HG03045 (cell line): Measurements from ENCODE around the gene ADCY9.
"Not testable (repeated sequence)": the region's sequence is repeated elsewhere in the genome, so short reads cannot be mapped to it uniquely, and the experiment has no call there.

Experiments used
- ATAC-seq: cut with Tn5 transposase; IDR thresholded peaks from one replicate; pipeline ENCODE4 v1.9.1; 2021; ENCODE audit warnings: mild to moderate bottlenecking, moderate library complexity; ENCODE audit not compliant: unreplicated experiment

Gene ADCY9

DNA sequence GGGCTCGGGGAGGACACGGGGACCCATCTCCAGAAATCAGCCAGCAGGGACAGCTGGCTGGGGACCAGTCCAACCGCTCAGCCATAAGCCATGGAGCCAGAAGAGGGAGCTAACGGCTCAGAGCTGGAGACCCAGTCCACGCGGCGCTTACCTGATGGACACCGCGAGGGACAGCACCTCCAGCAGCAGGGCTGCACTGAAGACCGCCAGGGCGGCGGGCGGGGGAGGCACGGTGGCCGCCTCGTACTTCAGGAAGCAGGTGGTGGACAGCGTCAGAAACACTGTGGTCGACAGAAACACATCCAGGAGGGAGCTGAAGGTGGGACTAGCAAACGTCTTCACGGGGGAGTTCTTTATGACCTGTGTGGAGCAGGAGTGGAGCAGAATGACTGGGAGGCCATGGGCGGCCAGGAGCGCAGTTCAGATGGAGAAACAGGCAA, 133.1 kb downstream of the ADCY9 start:
- ATAC-seq: no peak

DNA sequence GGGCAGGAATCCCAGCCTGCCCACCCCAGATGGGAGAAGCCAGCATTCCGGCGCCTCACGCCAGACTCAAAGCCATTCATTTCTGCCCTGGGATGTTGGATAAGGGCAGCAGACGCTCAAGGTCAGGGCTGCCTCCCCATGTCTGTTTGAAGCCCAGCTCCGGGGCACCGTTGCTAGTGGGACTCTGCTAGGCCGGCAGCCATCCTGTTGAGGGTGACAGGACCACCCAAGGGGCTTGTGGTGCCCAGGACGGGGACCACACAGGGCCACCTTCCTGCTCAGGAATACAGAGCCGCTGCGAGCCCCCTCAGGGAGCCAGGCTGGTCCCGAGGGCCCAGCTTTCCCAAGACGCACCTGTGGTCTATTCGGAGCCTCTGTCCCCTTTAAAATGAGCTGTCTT, 134.0 kb downstream of the ADCY9 start:
- no peak for ATAC-seq

DNA sequence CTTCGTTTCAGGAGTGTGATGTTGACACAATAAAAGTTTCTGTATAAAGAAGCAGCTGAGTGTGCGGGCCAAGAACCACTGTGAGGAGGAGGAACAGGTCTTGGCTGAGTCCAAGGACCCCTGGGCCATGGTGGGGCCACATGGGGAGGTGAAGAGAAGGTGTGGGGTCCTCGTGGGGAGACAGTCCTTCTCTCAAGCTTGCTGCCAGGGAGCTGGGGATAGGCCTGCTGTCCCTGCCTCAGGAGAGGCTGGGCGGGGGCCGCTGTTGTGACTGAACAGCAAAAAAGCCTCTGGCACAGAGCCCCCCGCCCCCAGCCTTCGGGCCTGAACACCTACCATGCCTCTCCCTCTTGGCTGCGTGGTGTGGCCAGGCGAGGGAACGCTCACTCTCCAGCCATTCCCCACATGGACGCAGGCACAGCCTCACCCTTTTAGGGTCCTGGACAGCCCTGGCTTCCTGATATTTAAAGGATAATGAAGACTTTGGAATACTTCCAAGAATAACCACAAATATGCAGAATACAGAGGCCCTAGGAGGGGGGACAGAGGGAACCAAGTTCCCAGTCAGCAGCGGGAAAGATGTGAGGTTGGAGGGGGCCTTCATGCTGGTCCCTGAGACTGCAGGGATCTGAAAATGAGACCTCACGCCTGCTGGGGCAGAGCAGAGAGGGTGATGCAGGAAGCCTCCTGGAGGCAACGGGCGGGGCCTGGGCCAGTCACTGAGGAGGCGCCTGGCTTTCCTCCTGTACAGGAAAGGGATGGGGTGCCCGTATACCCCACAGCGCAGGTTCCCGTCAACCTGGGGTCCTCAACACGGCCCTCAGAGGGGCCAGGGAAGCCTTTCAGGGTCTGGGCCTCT, 135.8 kb downstream of the ADCY9 start:
- no peak for ATAC-seq

DNA sequence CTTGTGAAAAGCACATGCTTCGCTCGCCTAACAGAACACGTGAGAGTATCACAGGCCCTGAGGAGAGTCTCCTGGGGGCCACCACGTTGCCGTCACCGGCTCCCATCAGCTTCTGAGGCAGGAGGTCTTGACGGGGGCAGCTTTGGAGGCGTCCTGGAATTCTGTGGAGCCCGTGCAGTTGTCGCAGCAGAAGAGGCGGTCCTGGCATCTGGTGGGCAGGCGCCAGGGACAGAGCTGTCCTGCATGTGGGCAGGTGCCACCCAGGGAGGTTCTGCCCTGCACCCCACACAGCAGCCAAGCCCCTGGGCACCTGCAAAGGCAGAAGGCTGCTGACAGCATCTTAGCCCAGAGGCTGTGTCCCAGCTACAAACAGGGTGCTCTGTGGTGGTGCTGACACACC, 136.7 kb downstream of the ADCY9 start:
- ATAC-seq: no peak

DNA sequence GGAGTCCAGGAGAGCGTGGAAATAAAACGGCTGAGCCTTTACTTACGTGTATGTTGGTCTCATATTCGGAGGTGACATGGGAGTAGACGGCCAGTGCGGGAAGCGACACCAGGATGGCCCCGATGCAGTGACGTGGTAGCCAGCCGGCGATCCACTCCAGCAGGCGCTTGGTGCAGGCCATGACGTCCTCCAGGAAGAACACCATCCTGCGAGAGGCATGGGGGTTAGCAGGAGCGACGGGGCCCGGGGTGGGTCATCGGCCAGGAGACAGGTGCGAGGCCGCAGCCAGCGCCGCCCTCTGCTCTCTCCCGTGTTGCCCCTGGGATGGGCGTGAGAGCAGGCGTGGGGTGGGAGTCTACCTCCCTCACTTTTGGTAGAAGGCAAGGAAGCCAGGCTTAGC, 137.2 kb downstream of the ADCY9 start:
- ATAC-seq: no peak

DNA sequence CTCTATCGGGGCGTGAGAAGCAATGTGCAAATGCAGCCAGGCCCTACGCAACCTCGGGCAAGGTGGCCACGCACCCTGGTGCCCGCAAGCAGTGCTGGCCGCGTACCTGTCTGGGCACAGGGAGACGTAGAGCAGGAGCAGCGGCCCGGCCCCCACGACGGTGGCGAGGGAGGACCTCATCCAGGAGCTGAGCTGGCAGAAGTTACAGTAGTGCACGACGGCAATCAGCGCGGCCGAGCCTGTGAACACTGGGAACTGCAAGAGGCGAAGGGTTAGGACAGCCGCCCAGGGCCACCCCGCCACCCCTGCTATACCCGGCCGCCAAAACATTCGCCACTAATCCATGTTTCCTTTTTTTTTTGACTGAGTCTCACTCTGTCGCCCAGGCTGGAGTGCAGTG, 138.9 kb downstream of the ADCY9 start:
- ATAC-seq: no peak

DNA sequence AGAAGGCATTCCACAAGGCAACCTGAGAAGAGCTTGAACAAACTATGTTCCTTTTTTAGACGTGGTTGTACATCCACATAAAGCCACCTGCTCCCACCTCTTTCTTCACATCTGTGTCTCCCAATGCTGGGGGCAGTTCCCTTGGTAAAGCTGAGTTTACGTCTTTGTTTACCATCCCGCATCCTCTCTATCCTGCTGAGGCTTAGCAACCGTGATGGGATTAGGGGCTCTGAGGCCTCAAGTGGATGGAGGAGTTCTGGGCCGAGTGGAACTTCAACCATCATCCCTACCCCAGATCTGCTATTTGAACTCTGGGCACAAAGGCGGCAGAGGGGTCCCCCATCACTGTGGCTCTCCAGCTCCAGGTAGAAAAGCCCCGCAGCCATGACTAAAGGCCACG, 141.5 kb downstream of the ADCY9 start:
- no peak for ATAC-seq

DNA sequence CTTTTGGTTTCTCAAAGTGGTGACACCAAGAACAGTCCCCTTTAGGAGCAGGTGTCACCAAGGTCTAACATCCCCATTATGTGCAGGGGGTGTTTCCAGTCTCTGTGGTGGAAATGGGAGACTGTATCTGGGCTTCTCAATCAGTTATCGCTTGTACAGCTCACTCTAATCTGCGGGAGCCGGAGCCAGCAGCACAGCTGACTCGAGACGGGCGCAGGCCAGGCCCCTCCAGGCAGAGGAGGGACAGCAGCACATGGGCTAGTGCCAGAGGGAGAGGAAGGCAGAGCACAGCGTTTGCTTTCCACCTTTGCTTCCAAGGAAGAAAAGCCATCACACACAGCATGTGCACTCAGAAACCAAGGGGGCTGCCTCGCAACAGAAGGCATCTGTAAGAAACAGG, 144.5 kb downstream of the ADCY9 start:
- ATAC-seq: no peak

DNA sequence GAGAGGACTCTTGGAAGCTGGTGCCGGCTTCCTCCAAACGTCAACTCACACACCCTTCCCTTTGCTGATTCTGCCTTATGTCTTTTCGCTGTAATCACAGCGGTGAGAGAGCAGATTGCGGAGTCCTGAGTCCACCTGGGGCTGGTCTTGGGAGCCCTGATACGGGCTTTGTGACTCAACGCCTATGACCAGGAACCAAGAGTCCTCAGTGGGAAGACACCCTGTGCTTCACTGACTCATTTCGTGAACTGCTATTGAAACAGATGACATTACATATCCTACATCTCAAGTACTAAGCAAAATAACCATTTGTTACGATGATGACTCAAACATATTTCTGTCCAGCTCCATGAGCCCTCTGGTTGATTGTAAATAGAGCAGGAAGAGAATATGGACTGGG, 145.0 kb downstream of the ADCY9 start:
- ATAC-seq: no peak

DNA sequence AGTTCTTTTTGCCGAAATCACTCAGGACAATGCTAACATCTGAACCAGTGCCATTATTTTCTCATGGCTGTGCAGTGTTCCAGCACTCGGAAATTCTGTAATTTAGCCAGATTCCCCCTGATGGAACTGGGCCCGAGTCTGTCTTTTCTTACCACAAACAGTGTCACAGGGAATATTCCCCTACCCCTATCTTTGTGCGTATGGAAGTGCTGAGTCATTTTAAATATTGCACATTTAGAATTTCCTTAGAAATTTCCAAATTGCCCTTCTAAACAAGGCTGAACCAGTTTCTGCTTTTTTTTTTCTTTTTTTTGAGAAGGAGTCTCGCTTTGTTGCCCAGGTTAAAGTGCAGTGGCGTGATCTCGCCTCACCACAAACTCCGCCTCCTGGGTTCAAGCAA, 147.7 kb downstream of the ADCY9 start:
- no peak for ATAC-seq

DNA sequence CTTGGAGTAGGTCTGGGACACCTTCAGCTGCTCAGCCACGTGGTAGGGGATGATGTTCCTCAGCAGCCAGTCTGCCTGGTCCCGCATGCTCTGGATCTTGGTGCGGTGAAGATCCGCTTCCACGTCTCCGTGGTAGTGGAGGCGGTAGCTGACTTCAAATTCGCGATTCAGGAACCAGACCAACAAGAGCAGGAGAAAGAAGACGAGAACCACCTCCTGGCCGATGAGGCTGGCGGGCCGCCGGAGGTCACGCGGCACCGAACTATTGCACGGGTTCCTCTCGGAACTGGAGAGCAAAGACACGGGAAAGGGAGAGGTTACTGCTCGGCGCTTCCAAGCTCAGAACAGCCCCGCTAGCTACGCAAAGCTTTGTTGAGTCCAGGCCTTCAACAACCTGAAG, 149.6 kb downstream of the ADCY9 start:
- no peak for ATAC-seq

DNA sequence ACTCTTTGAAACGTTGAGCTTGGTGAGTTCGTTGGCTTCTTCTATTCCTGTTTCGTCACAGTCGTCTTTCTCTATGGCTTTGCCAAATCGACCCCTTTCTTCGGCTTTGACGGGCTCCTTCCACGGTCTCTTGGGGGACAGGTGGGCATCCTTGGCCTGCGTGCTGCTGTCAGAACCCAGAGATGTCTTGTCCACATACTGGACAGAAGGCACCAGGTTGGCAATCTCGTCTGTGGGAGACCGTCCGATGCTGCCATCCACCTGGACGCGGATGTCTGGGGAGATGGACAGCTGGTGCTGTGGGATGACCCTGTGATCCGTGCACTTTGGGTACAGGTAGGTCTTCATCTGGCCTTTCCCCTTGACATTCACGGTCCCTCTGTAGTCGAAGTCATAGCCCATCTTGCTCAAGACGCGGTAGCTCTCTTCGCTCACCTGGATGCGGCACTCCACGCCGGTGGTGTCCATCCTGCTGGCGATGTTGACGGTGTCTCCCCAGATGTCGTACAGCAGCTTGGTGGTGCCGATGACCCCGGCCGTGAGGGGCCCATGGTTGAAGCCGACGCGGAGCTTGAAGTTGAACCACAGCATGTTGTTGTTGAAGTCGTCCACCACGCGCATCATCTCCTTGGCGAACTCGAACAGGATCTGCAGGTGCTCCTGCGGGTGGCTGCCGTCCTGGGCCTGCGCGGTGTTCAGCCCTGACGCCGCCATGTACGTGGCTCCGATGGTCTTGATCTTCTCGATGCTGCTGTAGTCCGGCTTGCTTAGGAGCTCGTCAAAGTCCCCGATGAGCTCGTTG, 150.3 kb downstream of the ADCY9 start:
- no peak for ATAC-seq

DNA sequence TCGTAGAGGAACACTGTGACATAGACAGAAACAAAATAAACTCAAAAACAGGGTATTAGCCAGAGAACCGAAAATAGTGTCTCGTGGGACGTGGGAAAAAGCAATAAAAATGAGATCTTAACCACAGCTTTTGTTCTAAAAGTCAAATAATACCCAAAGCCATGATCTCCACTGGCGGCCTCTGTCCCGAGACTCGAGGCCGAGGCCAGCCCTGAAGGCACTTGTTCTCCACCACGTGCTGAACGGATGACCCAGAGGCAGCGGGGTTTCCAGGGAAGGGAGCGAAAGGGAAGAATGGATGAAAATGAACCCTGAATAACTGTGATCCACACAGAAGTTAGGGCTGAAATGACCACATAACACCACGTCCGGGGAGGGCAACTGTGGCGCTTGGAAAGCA, 150.9 kb downstream of the ADCY9 start:
- no peak for ATAC-seq

DNA sequence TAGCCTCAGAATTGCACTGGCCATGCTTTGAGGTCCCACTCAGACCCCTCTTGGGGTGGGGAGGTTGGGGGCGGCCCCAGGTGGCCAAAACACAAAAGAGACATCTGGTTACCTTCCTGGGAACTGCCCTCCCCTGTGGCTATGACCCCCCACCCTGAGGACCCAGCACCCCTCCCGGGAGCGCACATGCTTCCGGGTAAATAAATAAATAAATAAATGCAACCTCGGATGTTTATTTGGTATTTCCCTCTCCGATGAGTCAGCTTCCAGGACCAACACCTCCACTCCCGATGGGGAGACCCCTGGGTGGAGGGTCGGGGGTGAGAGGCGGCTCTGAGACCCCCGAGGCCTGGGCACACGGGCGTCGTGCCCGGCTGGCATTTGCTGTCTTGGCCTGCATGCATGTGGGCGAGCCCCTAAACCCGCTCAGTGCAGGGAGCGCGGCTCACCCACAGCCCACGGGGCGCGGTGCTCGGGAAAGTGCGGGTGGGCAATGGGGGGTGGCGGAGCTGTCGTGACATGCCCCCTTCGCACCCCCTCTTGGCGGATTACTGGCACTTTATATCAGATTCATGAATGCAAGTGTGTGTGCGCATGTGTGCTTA, 151.5 kb downstream of the ADCY9 start:
- ATAC-seq: no peak

DNA sequence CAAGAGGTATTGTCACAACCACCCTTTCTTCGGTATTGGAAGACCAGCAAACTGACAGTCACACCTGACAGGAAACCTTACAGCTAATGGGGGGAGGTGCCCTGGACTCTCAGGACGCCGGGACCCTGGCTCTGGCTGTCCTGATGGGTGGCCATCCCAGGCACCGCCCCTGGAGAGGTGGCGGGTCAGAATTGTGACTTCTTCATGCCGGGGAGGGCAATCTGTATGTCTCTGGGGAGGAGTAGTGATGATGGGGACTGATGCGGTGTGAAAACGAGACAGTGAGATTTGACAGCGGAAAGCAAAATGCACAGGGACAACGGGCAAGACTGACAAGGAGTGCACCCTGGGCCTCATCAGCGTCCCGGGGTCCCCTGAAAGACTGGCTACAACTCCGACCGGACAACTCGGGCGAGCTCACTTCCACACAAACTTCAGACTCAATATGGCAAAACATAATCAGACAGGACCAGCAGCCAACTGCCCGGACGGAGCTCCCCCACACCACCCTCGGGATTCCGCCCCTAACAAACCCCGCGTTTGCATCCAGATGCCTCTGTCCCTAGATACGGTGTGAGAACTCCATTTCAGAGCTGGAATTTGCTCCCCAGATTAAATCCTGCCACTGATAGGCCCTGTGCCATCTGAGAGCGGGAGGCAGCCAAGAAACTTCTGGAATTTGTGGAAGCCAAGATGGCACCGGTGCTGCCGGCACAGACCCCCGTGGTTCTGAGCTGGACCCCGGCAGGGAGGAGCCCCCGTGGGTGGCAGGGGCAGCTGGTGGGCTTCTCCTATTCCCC, 152.2 kb downstream of the ADCY9 start:
- ATAC-seq: no peak

DNA sequence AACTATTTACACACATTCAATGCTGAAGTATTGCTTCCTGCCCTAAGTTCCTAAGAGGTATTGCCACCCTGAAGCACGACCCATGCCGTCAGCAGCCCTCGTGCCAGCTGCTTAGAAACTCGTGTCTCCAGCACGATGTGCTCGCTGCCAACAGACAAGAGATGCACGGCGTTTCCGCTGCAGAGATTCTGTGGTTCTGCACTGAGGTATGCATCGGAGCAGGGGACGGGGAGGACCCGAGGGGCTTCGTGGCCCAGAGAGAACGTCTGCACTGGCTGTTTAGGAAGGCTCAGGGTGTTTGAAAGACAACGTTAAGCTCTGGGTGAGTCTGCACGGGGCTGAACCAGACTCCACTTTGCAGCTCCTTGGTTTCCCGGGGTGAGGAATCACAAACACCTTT, 153.0 kb downstream of the ADCY9 start:
- ATAC-seq: no peak

DNA sequence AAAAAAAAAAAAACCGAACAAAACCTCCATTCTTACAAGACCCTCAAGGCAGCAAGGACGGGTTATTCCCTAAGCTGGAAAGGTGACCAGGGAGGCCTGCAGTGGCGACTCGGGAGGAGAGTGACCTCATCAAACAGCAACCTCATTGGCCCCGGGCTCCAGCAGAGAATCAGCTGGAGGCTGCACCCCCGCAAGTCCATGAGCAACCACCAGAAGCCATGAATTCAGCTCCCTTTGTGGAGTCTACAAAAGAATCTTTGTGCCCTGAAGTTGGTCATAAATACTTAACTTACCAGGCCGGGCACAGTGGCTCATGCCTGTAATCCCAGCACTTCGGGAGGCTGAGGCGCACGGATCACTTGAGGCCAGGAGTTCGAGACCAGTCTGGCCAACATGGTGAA, 154.8 kb downstream of the ADCY9 start:
- ATAC-seq: no peak

DNA sequence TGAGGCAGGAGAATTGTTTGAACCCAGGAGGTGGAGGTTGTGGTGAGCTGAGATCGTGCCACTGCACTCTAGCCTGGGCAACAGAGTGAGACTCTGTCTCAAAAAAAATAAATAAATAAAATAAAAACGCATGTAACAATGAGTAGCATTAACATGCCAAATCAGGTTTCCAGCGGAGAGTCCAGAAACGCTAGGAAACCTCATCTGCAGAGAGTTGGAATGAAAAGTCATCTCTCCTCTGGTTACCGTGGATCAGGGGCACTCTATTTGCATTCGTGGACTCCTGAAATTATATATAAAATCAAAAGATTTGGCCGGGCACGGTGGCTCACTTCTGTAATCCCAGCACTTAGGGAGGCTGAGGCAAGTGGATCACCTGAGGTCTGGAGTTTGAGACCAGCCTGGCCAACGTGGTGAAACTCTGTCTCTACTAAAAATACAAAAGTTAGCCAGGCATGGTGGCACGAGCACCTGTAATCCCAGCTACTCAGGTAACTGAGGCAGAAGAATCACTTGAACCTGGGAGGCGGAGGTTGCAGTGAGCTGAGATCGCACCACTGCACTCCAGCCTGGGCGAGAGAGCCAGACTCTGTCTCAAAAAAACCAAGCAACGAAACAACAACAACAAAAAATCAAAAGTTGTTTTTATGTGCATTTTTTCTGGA, 156.2 kb downstream of the ADCY9 start:
- ATAC-seq: not testable (repeated sequence)

DNA sequence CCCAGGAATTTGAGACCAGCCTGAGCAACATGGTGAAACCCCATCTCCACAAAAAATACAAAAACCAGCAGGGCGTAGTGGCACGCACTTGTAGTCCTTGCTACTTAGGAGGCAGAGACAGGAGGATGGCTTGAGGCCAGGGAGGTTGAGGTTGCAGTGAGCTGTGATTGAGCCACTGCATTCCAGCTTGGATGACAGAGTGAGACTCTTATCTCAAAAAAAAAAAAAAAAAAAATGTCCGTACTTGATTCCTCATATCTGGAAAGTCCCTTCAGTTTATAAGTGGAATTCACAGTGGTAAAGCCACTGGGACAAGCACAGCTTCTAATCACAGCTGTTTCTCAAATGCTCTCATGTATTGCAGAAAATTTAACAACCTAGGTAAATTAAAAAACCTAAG, 157.1 kb downstream of the ADCY9 start:
- no peak for ATAC-seq

DNA sequence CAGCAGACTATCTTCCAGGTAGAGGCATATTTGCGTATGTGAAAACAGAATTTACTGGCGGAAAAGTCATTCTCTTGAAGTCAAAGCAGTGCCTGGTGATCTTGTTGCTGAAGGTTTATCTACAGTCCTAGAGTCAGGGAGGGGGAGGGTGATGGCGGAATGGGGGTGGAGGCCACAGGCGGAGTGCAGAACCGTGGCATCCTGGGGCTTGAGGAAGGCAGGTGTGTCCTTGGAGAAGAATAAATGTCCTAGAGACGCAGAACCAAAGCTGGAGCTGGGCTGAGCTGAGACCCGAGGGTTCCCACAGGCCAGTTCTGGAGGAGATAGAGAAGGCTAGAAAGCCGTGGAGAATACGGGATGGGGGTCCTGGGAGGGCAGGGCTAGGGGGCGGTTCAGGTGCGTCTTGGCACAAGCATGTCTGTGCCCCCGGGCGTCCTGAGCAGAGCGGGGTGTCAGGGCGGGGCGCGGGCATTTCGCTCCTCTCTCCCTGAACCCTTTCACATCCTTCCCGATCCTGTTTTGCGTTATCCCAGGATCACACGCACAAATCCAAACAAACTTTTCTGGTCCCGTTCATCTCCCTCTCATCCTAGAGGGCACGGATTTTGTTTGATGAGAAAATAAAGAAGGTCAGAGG, 158.8 kb downstream of the ADCY9 start:
- ATAC-seq: no peak
